ENCODE results near the gene CBL.

The CBL gene

GRCh38 chr11:119356349-119357031, 150.4 kb downstream of the CBL start:
- peak overlapping the region; percentile 90 for H3K4me3 ChIP-seq (ENCODE audit: low read length, poor library complexity, severe bottlenecking)
- H3K9me2 ChIP-seq (replicated peaks; ENCODE audit: low read depth, low read length): no peaks in the 10 kb centered on the region
- peaks cover 10% of the 10 kb centered on the region for H3K4me1 ChIP-seq (ENCODE audit: insufficient read depth, low read length, poor library complexity, severe bottlenecking)
- no peaks in the 10 kb centered on the region for H3K27me3 ChIP-seq (ENCODE audit: insufficient read depth, low read length, poor library complexity, severe bottlenecking)
- H3K9ac ChIP-seq (ENCODE audit: low read depth, low read length, poor library complexity, severe bottlenecking): peak overlapping the region; percentile 83
- H3F3A ChIP-seq (ENCODE audit: low read depth): no peaks in the 10 kb centered on the region
- H3K9me3 ChIP-seq (ENCODE audit: insufficient read depth, low read depth, low read length): no peaks in the 10 kb centered on the region
- H3K4me2 ChIP-seq (ENCODE audit: low read depth, low read length, poor library complexity, severe bottlenecking): peak overlapping the region; percentile 86
- H3K79me2 ChIP-seq (ENCODE audit: insufficient read depth, low read length): no peaks in the 10 kb centered on the region
- peak overlapping the region; percentile 100 for H2AFZ ChIP-seq (ENCODE audit: low read length)
- TF ChIP-seq EZH2phosphoT487 (IDR thresholded peaks at IDR 0.05; ENCODE audit: borderline replicate concordance) (no peak), CTCF (conservative IDR thresholded peaks at IDR 0.05; ENCODE audit: low read length) (peak; percentile 86)
- H3K36me3 ChIP-seq (ENCODE audit: insufficient read depth, low read length): no peaks in the 10 kb centered on the region
- no peaks in the 10 kb centered on the region for H4K20me1 ChIP-seq (ENCODE audit: insufficient read depth, low read length, poor library complexity, severe bottlenecking)

GRCh38 chr11:119357074-119357473, 150.9 kb downstream of the CBL start:
- Histone ChIP-seq H3K4me1 (ENCODE audit: insufficient read depth, low read length, poor library complexity, severe bottlenecking) (peaks cover 10% of the 10 kb centered on the region), H3K4me3 (ENCODE audit: low read length, poor library complexity, severe bottlenecking) (peak overlapping the region; percentile 90), H3K36me3 (ENCODE audit: insufficient read depth, low read length) (no peaks in the 10 kb centered on the region)

More at GRCh38 chr11:119357074-119357473, 150.9 kb downstream of the CBL start:
- TF ChIP-seq EZH2phosphoT487 (IDR thresholded peaks at IDR 0.05; ENCODE audit: borderline replicate concordance) (no peak), CTCF (conservative IDR thresholded peaks at IDR 0.05; ENCODE audit: low read length) (no peak)
- Histone ChIP-seq H3K27me3 (ENCODE audit: insufficient read depth, low read length, poor library complexity, severe bottlenecking) (no peaks in the 10 kb centered on the region), H3K9me2 (replicated peaks; ENCODE audit: low read depth, low read length) (no peaks in the 10 kb centered on the region), H2AFZ (ENCODE audit: low read length) (peak overlapping the region; percentile 100; the same call in 1 of the 2 replicates), H3K9ac (ENCODE audit: low read depth, low read length, poor library complexity, severe bottlenecking) (no peak overlapping the region), H3K9me3 (ENCODE audit: insufficient read depth, low read depth, low read length) (no peaks in the 10 kb centered on the region), H4K20me1 (ENCODE audit: insufficient read depth, low read length, poor library complexity, severe bottlenecking) (no peaks in the 10 kb centered on the region), H3K4me2 (ENCODE audit: low read depth, low read length, poor library complexity, severe bottlenecking) (peak overlapping the region; percentile 86), H3K79me2 (ENCODE audit: insufficient read depth, low read length) (no peaks in the 10 kb centered on the region), H3F3A (ENCODE audit: low read depth) (no peaks in the 10 kb centered on the region)
